Parathyroid adenoma (tissue), 2 donors: ENCODE results near the gene CAMTA1.

Experiments used
- H2AFZ ChIP-seq: fragments of 300-600 bp; sonication (generic); one replicate; pipeline ENCODE4 v1.7.0; 2017; ENCODE audit warnings: antibody characterized with exemption, mild to moderate bottlenecking
- H3K27ac ChIP-seq: fragments of 300-600 bp; sonication (generic); one replicate; pipeline ENCODE4 v1.7.0; 2017
- H3K27me3 ChIP-seq: fragments of 300-600 bp; sonication (generic); one replicate; pipeline ENCODE4 v1.7.0; 2017; ENCODE audit warnings: low read length; ENCODE audit not compliant: control insufficient read depth, insufficient read depth
- H3K36me3 ChIP-seq: fragments of 300-600 bp; sonication (generic); one replicate; pipeline ENCODE4 v1.7.0; 2017; ENCODE audit warnings: low read length; ENCODE audit not compliant: control insufficient read depth, insufficient read depth
- H3K4me1 ChIP-seq: fragments of 300-600 bp; sonication (generic); one replicate; pipeline ENCODE4 v1.7.0; 2017; ENCODE audit warnings: control low read depth
- H3K4me2 ChIP-seq: fragments of 300-600 bp; sonication (generic); one replicate; pipeline ENCODE4 v1.7.0; 2017; ENCODE audit warnings: low read length
- H3K4me3 ChIP-seq: fragments of 300-600 bp; sonication (generic); one replicate; pipeline ENCODE4 v1.7.0; 2017; ENCODE audit warnings: low read depth, low read length
- H3K79me2 ChIP-seq: fragments of 300-600 bp; sonication (generic); one replicate; pipeline ENCODE4 v1.7.0; 2017; ENCODE audit warnings: control low read depth
- H3K9ac ChIP-seq: fragments of 300-600 bp; sonication (generic); one replicate; pipeline ENCODE4 v1.7.0; 2017; ENCODE audit warnings: mild to moderate bottlenecking
- H3K9me3 ChIP-seq: fragments of 300-600 bp; sonication (generic); one replicate; pipeline ENCODE4 v1.7.0; 2017; ENCODE audit warnings: low read length; ENCODE audit not compliant: control insufficient read depth
- TF ChIP-seq, protein P1 (sequence below): fragments of 300-600 bp; sonication (generic); IDR thresholded peaks from one replicate; pipeline ENCODE4 v1.7.0; 2017; ENCODE audit warnings: antibody characterized with exemption, mild to moderate bottlenecking
- donor health status: primary hyperparathyroidism.

CAMTA1 gene

GRCh38 chr1:7710859-7711258 is 925.6 kb downstream of the CAMTA1 start:
- Histone ChIP-seq H3K36me3 (no peaks in the 10 kb centered on the region), H3K79me2 (no peaks in the 10 kb centered on the region), H3K9ac (no peak overlapping the region), H3K27me3 (no peaks in the 10 kb centered on the region), H3K4me3 (no peak overlapping the region), H3K4me2 (no peak overlapping the region), H2AFZ (no peak overlapping the region), H3K9me3 (no peaks in the 10 kb centered on the region), H3K27ac (no peak overlapping the region), H3K4me1 (no peaks in the 10 kb centered on the region)
- TF ChIP-seq, protein P1, sequence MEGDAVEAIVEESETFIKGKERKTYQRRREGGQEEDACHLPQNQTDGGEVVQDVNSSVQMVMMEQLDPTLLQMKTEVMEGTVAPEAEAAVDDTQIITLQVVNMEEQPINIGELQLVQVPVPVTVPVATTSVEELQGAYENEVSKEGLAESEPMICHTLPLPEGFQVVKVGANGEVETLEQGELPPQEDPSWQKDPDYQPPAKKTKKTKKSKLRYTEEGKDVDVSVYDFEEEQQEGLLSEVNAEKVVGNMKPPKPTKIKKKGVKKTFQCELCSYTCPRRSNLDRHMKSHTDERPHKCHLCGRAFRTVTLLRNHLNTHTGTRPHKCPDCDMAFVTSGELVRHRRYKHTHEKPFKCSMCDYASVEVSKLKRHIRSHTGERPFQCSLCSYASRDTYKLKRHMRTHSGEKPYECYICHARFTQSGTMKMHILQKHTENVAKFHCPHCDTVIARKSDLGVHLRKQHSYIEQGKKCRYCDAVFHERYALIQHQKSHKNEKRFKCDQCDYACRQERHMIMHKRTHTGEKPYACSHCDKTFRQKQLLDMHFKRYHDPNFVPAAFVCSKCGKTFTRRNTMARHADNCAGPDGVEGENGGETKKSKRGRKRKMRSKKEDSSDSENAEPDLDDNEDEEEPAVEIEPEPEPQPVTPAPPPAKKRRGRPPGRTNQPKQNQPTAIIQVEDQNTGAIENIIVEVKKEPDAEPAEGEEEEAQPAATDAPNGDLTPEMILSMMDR = no peak

GRCh38 chr1:7712731-7713323 is 927.6 kb downstream of the CAMTA1 start:
- no peak overlapping the region for H3K4me3 ChIP-seq
- no peak overlapping the region for H3K9ac ChIP-seq
- H2AFZ ChIP-seq = no peak overlapping the region
- no peaks in the 10 kb centered on the region for H3K9me3 ChIP-seq
- TF ChIP-seq, protein P1 = no peak
- H3K36me3 ChIP-seq = no peaks in the 10 kb centered on the region
- H3K27ac ChIP-seq = no peak overlapping the region
- no peaks in the 10 kb centered on the region for H3K79me2 ChIP-seq
- H3K4me1 ChIP-seq = no peaks in the 10 kb centered on the region
- H3K4me2 ChIP-seq = no peak overlapping the region
- H3K27me3 ChIP-seq = no peaks in the 10 kb centered on the region

GRCh38 chr1:7716506-7716905 is 931.3 kb downstream of the CAMTA1 start:
- H3K36me3 ChIP-seq = no peaks in the 10 kb centered on the region
- H3K79me2 ChIP-seq = no peaks in the 10 kb centered on the region
- TF ChIP-seq, protein P1 = no peak

GRCh38 chr1:7717748-7718368 is 932.6 kb downstream of the CAMTA1 start:
- no peaks in the 10 kb centered on the region for H3K9me3 ChIP-seq

More at GRCh38 chr1:7716506-7716905, 931.3 kb downstream of the CAMTA1 start:
- H3K4me3 ChIP-seq = no peak overlapping the region
- H3K9me3 ChIP-seq = no peaks in the 10 kb centered on the region
- no peak overlapping the region for H3K9ac ChIP-seq
- H3K4me2 ChIP-seq = no peak overlapping the region
- no peak overlapping the region for H3K27ac ChIP-seq
- no peaks in the 10 kb centered on the region for H3K4me1 ChIP-seq
- H3K27me3 ChIP-seq = no peaks in the 10 kb centered on the region
- no peak overlapping the region for H2AFZ ChIP-seq

More at GRCh38 chr1:7717748-7718368, 932.6 kb downstream of the CAMTA1 start:
- Histone ChIP-seq H3K27me3 (no peaks in the 10 kb centered on the region), H3K79me2 (no peaks in the 10 kb centered on the region), H3K9ac (no peak overlapping the region), H3K4me2 (no peak overlapping the region), H3K4me3 (no peak overlapping the region), H2AFZ (no peak overlapping the region), H3K27ac (no peak overlapping the region), H3K36me3 (no peaks in the 10 kb centered on the region), H3K4me1 (no peaks in the 10 kb centered on the region)
- TF ChIP-seq, protein P1 = no peak
